T follicular helper cell (primary cell): ENCODE results near the gene ARL15.
"Not testable (repeated sequence)": the region's sequence is repeated elsewhere in the genome, so short reads cannot be mapped to it uniquely, and the experiment has no call there.

ENCODE experiments used
- DNase-seq: peaks from one replicate; pipeline ENCODE4 v3.0.0-alpha.2; 2020; ENCODE audit warnings: low read depth

The ARL15 gene

DNA sequence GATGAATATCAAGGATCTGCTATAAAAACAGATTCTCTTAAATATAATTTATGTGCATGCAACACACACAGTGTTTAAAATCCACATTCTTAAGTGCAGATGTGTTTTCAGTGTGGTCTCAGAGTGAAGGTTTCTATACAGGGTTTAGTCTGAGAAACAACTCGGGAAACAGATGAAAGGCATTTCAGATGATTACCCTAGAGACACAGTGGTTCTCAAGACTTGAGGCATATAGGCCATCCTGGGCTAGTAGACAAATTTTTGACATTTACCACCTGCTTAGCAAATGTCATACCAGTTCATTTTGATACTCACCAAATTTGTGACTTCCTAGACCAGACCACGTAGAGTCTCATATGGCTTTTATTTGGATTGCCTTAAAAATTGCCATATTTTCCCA, 216.5 kb downstream of the ARL15 start:
- DNase-seq, result no peak

DNA sequence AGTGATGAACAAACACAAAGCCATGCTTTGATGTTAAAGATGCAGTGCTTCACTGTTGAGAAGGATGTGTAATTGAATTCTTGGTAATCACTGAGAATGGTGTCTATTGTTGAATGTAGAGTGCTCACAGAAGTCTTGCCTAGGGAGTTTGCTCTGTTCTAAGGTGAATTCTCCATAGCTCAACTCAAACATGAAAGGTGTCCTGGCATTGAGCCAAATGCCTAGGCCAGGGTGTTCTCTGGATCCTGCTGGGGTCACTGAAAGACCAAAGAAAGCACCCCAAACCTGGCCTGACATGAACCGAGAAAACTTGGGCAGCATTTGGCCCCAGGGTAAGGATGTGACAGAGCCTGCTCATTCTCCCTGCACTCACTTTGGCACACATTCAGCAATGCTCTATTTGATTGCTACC, 217.3 kb downstream of the ARL15 start:
- no peak for DNase-seq

DNA sequence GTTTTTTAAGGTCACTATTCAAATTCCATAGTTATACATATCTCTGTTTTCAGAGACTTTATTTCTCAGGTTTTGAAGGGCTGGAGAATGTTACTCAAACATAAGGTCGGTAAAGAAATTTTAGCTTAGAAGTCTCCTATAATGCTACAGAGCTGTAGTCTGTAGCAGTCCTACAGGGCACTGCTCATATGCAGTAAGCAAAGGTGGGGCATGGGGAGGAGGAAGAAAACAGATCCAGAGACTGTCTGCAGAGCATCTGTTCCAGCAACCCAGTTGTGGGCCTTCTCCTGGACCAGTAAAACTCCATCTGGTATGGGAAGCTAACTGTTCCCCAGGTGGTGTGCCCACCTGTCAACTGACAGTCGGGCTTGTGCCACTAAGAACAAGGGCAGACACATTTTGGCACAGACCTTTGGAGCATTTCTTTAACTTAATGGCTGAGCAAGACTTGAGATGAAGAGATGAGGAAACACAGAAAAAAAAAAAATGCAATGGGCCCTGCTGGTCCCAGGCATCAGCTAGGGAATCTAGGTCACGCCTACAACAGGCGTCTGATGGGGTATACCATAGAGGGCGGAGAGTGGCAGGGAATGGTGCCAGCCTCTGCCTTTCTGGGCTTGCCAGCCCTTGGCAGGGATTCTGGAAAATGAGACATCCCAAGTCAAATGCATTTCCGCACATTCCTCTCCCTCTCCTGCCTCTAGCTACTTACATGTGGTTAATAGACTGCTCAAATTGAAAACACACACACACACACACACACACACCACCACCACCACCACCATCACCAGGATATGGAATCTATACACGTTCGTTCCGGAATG, 218.9 kb downstream of the ARL15 start:
- no peak for DNase-seq

DNA sequence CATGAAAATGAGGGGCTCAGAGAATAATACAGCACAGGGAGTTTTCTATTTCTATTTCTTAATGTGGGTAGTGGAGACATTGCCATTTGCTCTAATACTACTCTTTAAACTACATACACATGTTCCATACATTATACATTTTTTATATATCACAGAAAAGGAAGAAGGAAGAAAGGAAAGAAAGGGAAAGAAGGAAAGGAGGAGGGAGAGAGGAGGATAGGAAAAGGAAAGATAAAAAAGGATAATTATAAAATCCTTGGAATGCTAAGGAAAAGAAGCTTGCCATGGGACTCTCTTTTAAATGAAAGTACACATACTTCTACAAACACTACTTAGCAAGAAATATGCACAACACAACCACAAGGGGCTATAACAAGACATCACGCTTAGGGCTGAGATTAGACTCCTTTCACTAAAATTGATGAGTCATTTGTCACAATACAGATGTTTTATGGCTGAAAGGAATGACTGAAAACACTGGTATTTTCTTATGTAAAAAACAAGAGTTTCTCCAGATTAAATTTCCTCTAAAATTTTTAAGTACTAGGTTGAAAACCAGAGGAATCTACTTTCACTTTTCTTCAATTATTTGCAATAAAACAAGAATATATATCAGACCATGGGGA, 219.8 kb downstream of the ARL15 start:
- DNase-seq, result no peak

DNA sequence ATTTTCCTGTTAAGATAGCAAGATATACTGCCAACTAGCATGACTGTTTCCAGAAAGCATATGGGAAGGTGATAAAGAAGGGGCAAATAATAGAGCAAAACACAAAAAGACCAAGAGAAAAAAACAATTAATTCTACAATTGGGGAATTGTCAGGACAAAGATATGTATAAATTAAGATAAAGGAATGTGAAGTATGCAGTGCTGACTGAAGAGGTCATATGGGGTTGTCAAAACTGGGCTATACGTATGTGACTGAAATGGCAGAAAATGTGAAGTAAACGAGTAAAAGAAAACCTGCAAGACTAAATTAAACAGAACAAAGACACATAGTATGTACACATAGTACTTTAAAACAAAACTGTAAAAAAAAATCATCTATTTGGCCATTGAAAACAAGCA, 222.3 kb downstream of the ARL15 start:
- DNase-seq, result no peak

DNA sequence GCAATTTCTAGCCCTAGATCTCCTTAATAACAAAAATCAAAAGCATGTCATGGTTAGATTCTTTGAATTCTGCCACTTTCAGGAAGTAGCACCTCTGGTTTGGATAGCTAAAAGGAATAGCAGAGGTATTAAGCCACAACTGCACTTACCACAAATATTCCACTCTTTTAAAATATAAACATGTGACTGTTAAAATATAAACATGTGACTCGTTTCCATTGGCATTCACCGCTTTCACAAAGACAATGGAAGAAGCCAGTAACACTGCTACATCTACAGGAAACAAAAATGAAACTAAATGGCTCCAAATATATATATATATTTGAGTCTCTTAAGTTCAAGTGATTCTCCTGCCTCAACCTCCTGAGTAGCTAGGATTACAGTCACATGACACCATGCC, 222.9 kb downstream of the ARL15 start:
- no peak for DNase-seq

DNA sequence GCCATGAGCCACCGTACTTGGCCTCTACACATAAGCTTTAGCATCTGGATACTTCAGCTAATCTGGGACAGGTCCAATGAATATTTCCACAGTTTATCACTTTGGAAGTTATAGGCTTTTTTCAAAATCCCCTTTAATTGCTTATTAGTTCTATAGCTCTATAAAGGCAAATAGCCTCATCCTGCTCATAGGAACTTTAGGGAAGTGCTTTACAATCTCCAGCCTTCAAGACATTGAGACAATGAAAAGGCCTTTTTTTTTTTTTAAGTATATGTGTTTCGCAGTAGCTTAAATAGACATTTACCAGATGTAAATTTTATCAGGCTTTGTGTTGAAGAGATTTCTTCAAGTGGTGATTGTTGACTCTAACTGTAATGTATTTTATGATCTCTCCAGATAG, 224.2 kb downstream of the ARL15 start:
- no peak for DNase-seq

DNA sequence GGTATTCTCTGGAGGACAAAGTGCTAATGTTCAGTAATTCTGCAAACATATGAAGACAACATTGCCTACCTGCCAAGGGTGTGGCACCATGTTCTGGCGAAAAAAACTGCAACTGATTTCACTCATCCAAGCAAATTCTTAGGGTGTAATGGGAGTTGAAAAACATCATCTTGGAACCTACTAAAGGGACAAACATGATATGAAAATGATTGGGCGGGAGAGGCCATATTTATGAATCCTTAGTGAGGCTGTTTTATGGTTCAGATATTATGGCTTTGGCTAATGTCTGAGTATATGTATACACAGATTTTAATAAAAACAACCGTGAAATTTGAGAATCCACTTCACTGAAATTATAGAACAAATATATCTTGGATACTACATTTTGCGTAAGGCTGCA, 225.7 kb downstream of the ARL15 start:
- no peak for DNase-seq

DNA sequence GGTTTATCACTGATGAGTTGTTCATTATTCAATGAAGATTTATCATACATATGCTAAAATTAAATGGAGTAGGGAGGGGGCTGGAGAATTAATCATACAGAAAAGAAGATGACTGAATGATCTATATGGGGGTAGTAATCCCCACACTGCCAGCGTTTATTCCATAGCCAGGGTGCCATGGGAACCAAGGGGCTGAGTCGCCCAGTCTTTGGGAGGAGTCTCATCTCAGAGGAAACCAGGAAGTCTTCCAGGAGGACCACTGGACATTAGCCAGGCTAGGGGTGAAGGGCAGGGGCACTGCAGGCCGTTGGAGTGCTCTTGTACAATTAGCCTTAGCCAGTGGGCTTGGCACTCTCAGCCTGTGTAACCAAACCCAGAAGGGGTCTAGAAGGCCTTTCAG, 226.5 kb downstream of the ARL15 start:
- no peak for DNase-seq

DNA sequence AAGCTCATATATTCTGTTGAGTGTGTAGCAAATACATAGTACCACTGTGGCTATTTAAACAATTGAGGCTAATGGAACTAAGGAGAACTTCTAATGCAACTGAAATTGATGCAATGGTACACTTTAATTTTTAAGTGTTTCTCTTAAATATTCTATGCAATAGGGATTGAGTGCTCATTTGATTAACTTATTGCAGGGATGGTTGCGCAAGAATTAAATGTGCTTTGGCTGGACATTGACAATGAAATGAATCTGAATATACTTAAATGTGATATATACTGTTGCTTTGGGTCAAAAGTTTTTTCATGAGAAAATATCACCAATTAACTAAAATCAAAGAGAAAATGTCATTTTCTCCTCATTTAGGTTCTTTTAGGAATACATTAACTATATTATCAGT, 227.1 kb downstream of the ARL15 start:
- no peak for DNase-seq

DNA sequence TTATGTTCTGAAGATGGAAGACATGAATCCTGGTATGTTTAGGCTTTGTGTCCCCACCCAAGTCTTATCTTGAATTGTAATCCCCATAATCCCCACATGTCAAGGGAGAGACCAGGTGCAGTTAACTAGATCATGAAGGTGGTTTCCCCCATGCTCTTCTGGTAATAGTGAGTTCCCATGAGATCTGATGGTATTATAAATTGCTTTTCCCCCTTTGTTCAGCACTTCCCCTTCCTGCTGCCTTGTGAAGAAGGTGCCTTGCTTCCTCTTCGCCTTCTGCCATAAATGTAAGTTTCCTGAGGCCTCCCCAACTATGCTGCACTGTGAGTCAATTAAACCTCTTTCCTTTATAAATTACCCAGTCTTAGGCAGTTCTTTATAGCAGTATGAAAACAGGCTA, 229.0 kb downstream of the ARL15 start:
- DNase-seq, result no peak

DNA sequence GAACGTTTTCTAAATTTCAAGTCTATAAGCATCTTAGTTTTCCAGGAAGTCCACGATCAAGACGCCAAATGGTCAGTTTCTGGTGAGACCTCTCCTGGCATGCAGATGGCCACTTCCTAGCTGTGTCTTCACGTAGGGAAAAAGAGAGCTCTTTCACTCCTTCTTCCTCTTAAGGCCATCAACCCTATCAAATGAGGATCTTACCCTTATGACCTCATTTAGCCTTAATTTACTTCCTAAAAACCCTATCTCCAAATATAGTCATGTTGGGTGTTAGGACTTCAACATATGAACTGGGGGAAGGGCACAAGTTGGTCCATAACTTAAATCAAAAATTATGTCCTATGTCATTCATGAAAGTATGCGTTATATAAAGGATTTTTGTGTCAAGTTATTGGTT, 229.5 kb downstream of the ARL15 start:
- no peak for DNase-seq

DNA sequence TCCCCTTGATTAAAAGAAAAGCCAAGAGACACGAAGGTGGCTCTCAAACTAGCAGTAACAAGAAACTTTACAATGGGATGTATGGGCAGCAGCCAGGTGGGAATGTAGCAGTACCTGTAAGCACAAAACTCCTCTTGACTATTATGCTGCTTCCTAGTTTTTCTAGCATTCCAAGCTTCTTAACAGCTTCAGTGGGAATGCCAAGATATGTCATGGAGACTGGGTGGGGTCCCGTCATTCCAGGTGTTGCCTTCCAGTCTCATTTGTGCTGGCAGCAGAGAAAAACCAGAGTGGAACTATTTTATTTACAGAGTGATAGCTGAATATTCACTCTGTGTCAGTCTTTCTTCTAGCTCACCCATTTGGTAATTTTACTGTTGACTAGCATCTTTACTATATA, 236.6 kb downstream of the ARL15 start:
- no peak for DNase-seq

DNA sequence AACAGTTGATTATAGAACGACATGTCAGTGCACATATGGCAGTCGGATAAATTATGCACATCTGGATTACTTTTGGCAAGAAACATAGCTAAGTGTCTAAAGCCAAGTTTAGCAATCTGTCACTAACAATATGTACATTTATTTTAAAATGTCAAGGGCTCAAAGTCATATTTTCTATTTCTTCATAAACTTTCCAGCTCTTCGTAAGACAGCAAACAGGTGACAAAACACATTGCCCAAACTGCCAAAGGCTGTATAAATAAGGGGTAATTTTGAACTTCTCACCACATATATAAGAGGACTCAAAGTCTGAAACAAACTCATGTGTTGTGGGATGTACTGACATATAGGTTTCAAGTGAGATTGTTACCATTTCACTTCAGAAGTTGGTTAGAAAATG, 237.2 kb downstream of the ARL15 start:
- no peak for DNase-seq

DNA sequence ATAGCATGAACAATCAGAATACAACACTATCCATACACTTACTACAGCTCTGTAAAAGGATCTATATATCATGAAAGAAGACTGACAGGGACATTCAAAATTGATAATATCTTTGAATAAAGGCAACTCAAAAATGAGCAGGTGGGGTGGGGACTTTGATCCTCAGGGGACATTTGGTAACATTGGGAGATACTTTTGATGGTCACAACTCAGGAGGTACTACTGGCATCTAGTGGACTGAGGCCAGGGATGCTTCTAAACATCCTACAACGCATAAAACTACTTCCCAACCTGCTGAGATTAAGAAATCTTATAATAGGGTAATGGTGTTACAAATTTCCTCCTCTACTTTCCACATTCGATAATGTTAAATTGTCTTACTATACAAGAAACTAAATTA, 243.9 kb downstream of the ARL15 start:
- no peak for DNase-seq

DNA sequence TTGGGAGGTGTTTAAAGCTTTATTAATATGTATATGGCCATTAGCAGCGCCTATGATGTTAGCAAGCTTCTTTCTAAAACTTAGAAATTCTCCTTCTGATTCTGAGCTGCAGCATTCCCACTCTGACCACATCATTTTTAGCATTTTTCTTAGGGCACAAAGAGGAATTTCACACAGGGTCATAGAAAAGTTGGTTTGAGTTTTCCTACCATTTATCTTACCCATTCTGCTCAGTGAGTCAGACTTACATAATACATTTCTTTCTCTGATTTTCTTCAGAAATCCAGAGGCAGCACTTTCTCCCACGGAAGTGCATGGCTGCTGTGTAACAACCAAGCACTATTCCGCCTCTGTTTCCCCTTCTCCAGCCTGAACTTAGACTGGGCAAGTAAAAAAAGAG, 246.6 kb downstream of the ARL15 start:
- DNase-seq, result no peak

DNA sequence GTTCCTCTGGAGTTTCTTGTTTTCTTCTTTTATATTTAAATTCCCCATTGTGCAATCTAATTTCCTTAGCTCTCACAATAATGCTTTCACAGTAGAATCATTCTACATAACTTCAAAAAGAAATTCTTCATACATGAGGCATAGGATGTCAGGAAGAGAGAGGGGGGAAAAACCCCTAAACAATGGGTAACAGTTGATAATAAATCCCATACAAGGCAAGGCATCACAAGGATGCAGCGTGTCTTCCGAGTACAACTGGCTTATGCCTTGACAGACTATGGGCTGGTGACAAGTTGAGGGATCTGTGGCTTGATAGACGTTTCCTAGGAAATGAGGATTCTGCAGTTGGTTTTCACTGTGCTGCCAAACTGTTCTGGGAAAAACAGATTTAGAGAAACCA, 247.4 kb downstream of the ARL15 start:
- DNase-seq, result no peak

DNA sequence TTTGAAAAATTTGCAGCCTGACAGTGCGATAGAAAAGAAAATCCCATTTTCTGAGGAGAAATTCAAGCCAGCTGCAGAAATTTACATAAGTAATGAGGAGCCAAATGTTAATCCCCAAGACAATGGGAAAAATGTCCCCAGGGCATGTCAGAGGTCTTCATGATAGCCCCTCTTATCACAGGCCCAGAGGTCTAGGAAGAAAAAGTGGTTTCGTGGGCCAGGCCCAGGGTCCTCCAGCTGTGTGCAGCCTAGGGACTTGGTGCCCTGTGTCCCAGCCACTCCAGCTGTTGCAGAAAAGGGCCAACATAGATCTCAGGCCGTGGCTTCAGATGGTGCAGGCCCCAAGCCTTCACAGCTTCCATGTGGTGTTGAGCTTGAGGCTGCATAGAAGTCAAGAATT, 249.5 kb downstream of the ARL15 start:
- DNase-seq, result not testable (repeated sequence)

DNA sequence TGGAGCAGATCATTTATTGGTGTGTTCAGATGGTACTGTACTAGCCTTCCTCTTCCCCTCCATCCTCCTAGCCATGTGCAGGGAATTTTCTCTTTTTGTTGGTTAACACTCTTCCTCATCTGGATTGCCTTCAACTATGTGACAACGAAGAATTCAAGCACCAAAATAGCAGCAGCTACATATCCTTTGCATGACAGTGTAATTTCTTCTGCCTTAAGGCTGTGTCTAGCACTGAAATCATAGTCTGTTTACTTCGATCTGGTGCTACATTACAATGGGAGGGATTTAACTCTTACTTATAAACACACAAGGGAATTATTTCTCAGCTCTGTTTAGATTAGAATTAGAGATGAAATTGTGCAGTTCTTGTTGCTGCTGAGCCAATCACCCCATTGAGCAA, 260.4 kb downstream of the ARL15 start:
- DNase-seq, result no peak

DNA sequence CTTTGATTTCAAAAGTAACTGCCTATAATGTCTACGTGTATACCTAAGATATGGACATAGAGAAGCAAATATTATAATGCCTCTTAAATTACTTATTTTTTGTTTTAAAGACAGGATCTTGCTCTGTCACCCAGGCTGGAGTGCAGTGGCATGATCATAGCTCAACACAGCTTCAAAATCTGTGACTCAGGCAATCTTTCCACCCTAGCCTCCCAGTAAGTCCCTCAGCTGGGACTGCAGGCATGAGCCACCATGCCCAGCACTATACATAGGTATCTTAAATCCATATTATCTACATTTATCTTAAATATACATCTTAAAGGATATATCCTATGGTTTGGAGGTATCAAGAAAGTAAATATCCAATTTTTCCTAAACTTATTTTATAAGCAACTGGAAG, 261.2 kb downstream of the ARL15 start:
- no peak for DNase-seq

DNA sequence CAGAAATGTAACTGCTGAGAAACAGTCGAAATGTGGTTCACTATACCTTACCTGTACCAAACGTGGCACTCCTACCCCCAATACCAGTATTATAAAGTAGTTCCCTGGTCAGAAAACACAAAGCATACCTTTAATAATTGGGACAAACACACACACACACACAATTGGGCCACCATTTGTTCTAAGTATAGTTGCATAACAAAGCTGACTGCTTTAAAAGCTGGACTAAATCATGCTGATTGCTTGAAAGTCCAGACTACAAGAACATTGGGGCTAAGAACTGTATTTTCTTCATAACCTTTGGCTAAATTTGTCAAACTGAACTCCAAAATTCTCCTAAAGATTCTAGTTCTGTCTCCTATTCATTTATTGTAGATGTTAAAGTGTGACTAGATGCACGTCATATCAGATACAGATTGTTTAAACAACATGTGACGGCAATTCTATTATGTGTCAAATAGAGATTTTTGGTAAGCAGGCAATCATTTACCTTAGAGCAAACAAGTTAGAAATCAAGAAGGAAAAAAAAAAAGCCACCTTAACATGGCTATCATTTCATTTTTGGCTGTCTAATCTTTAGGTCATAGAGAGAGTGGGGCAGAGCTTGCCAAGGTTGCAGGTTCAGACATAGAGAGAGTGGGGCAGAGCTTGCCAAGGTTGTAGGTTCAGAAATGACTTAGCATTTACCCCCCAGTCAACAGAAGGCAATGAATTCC, 265.1 kb downstream of the ARL15 start:
- DNase-seq, result no peak

DNA sequence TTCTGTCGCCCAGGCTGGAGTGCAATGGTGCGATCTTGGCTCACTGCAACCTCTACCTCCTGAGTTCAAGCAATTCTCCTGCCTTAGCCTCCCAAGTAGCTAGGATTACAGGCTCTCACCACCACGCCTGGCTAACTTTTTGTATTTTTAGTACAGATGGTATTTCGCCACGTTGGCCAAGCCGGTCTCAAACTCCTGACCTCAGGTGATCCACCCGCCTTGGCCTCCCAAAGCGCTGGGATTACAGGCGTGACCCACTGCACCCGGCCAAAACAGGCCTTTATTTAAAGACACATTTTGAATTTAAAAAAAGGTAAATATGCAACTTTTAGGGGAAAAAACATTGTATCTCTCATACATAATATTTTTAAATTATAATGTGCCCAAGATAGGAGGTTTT, 266.1 kb downstream of the ARL15 start:
- not testable (repeated sequence) for DNase-seq

DNA sequence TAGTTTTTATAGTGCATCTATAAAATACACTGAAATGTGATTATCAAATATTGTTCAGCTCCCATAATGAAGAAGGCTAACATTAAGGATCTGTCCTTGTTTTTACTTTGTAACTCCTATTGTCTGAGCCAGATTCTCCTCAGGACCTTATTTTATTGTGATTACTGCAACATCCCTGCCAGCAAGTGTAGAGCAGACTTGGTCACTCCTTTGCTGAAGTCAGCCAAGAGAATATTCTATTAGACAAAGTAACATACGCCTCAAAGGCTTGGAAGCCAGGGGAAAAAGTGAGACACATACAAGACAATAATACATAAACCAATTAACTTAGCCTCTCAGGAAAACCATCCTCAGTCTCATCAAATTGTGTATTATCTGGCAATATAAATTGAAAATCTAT, 269.6 kb downstream of the ARL15 start:
- no peak for DNase-seq
